HEK293 (cell line): ENCODE data around the gene UGT1A8.

ENCODE experiments used
- AEBP2 ChIP-seq: fragments of 450-650 bp; formaldehyde crosslinking; IDR thresholded peaks from 2 replicates; pipeline ENCODE4 v1.5.1; 2016; ENCODE audit warnings: missing biosample characterization, missing genetic modification characterization, borderline replicate concordance
- BCL6B ChIP-seq: fragments of 450-650 bp; formaldehyde crosslinking; IDR thresholded peaks from 2 replicates; pipeline ENCODE4 v1.5.1; 2017; ENCODE audit warnings: missing biosample characterization, missing genetic modification characterization
- CTCF ChIP-seq: fragments of 450-650 bp; formaldehyde crosslinking; IDR thresholded peaks from 2 replicates; pipeline ENCODE4 v1.5.1; 2016; ENCODE audit warnings: missing biosample characterization, missing genetic modification characterization
- PATZ1 ChIP-seq: fragments of 450-650 bp; formaldehyde crosslinking; IDR thresholded peaks from 2 replicates; pipeline ENCODE4 v1.5.1; 2016; ENCODE audit warnings: missing biosample characterization, missing genetic modification characterization
- REST ChIP-seq: fragments of 450-650 bp; formaldehyde crosslinking; IDR thresholded peaks from 2 replicates; pipeline ENCODE4 v1.5.1; 2016; ENCODE audit warnings: missing biosample characterization, missing genetic modification characterization
- ZNF114 ChIP-seq: fragments of 450-650 bp; formaldehyde crosslinking; IDR thresholded peaks from 2 replicates; pipeline ENCODE4 v1.5.0; 2017; ENCODE audit warnings: missing biosample characterization, missing genetic modification characterization
- ZNF311 ChIP-seq: fragments of 450-650 bp; formaldehyde crosslinking; IDR thresholded peaks from 2 replicates; pipeline ENCODE4 v1.5.1; 2017; ENCODE audit warnings: missing biosample characterization, missing genetic modification characterization, borderline replicate concordance
- ZNF366 ChIP-seq: fragments of 450-650 bp; formaldehyde crosslinking; conservative IDR thresholded peaks from 2 replicates; pipeline ENCODE4 v1.5.1; 2016; ENCODE audit warnings: missing biosample characterization, missing genetic modification characterization
- ZNF558 ChIP-seq: fragments of 450-650 bp; formaldehyde crosslinking; IDR thresholded peaks from 2 replicates; pipeline ENCODE4 v1.5.1; 2016; ENCODE audit warnings: missing biosample characterization, missing genetic modification characterization
- ZNF580 ChIP-seq: fragments of 450-650 bp; formaldehyde crosslinking; IDR thresholded peaks from 2 replicates; pipeline ENCODE4 v1.5.1; 2016; ENCODE audit warnings: missing biosample characterization, missing genetic modification characterization
- ZNF626 ChIP-seq: fragments of 450-650 bp; sonication (Bioruptor Pico); formaldehyde crosslinking; IDR thresholded peaks from 2 replicates; pipeline ENCODE4 v1.5.1; 2018; ENCODE audit warnings: missing biosample characterization, missing genetic modification characterization, inconsistent platforms
- ZNF704 ChIP-seq: fragments of 450-650 bp; formaldehyde crosslinking; IDR thresholded peaks from 2 replicates; pipeline ENCODE4 v1.5.1; 2016; ENCODE audit warnings: missing biosample characterization, missing genetic modification characterization
- ZNF776 ChIP-seq: fragments of 450-650 bp; formaldehyde crosslinking; IDR thresholded peaks from 2 replicates; pipeline ENCODE4 v1.5.0; 2017; ENCODE audit warnings: missing biosample characterization, missing genetic modification characterization, borderline replicate concordance

GRCh38 chr2:233816771-233817170 is 199.3 kb downstream of the UGT1A8 start:
- TF ChIP-seq ZNF366 (tag by site-specific recombination) = no peak
- TF ChIP-seq CTCF (tag by site-specific recombination) = no peak
- no peak for TF ChIP-seq ZNF626 (tag by site-specific recombination)
- no peak for TF ChIP-seq AEBP2 (tag by site-specific recombination)
- no peak for TF ChIP-seq ZNF114 (tag by site-specific recombination)
- TF ChIP-seq ZNF311 (tag by site-specific recombination) = no peak
- TF ChIP-seq PATZ1 = no peak
- no peak for TF ChIP-seq ZNF580 (tag by site-specific recombination)
- TF ChIP-seq ZNF704 (tag by site-specific recombination) = no peak
- no peak for TF ChIP-seq ZNF776 (tag by site-specific recombination)
- no peak for TF ChIP-seq REST
- TF ChIP-seq ZNF558 (tag by site-specific recombination) = no peak
- TF ChIP-seq BCL6B (tag by site-specific recombination) = no peak
